HepG2 (cell line): ENCODE measurements around the gene ZNF770. TPM values are rescaled to one million over a fixed set of nuclear protein-coding genes. Genes with fewer than 3 reads are reported as not detected.
A peak's percentile ranks its signal among the peaks of the same experiment; 100 is the strongest.

Experiments
- AKNA ChIP-seq: sonication (generic); formaldehyde crosslinking; IDR thresholded peaks from 2 replicates; pipeline ENCODE4 v1.4.0; 2020; ENCODE audit warnings: missing genetic modification reagents, borderline replicate concordance
- FOXO4 ChIP-seq: sonication (generic); formaldehyde crosslinking; conservative IDR thresholded peaks from 2 replicates; pipeline ENCODE4 v1.8.1; 2023; ENCODE audit warnings: missing genetic modification reagents
- GLI4 ChIP-seq: sonication (generic); formaldehyde crosslinking; IDR thresholded peaks from 2 replicates; pipeline ENCODE4 v1.5.1; 2020; ENCODE audit warnings: missing genetic modification reagents, mild to moderate bottlenecking, moderate library complexity, borderline replicate concordance
- HNRNPUL1 ChIP-seq: fragments of 200-400 bp; formaldehyde crosslinking; IDR thresholded peaks from 2 replicates; pipeline ENCODE4 v1.6.1; 2017; ENCODE audit warnings: low read depth, mild to moderate bottlenecking, low read length, moderate library complexity
- JUN ChIP-seq: sonication (generic); formaldehyde crosslinking; IDR thresholded peaks from 2 replicates; pipeline ENCODE4 v1.4.0; 2020; ENCODE audit warnings: mild to moderate bottlenecking, missing genetic modification reagents
- KLF11 ChIP-seq: IDR thresholded peaks from 2 replicates; pipeline ENCODE4 v1.6.1; 2016; ENCODE audit warnings: missing compliant biosample characterization
- LCORL ChIP-seq, 2 experiments: fragments of 450-650 bp in 1 of 2; sonication (generic) in 1 of 2; formaldehyde crosslinking in 1 of 2; IDR thresholded peaks; 2 replicates each; pipeline versions ENCODE4 v1.5.0 to v1.6.1; 2017 to 2020; ENCODE audit warnings: antibody characterized with exemption in 1 of 2, missing genetic modification reagents in 1 of 2
- NFE2L1 ChIP-seq: sonication (generic); formaldehyde crosslinking; IDR thresholded peaks from 2 replicates; pipeline ENCODE4 v1.4.0; 2020; ENCODE audit warnings: missing genetic modification reagents, mild to moderate bottlenecking, borderline replicate concordance
- POLR2G ChIP-seq: fragments of 200-400 bp; formaldehyde crosslinking; IDR thresholded peaks from 2 replicates; pipeline ENCODE4 v1.6.1; 2018; ENCODE audit warnings: mild to moderate bottlenecking, low read depth, low read length, moderate library complexity
- RFXAP ChIP-seq: sonication (generic); formaldehyde crosslinking; IDR thresholded peaks from 2 replicates; pipeline ENCODE4 v1.4.0; 2020; ENCODE audit warnings: missing genetic modification reagents, borderline replicate concordance
- SAFB2 ChIP-seq: sonication (generic); formaldehyde crosslinking; IDR thresholded peaks from 2 replicates; pipeline ENCODE4 v1.5.1; 2020; ENCODE audit warnings: missing genetic modification reagents, low read depth, mild to moderate bottlenecking, borderline replicate concordance
- SIN3B ChIP-seq: fragments of 150-350 bp; IDR thresholded peaks from 2 replicates; pipeline ENCODE4 v1.6.1; 2014; ENCODE audit warnings: low read length
- SMAD1 ChIP-seq: sonication (generic); formaldehyde crosslinking; IDR thresholded peaks from 2 replicates; pipeline ENCODE4 v1.4.0; 2020; ENCODE audit warnings: missing genetic modification reagents, low read depth, mild to moderate bottlenecking, borderline replicate concordance
- SP1 ChIP-seq, 2 experiments: fragments of 450-650 bp in 1 of 2; sonication (generic) in 1 of 2; formaldehyde crosslinking in 1 of 2; IDR thresholded peaks; 2 replicates each; pipeline versions ENCODE4 v1.4.0 to v1.6.1; 2016 to 2020; ENCODE audit warnings: missing genetic modification reagents in 1 of 2
- SYNCRIP ChIP-seq: fragments of 200-400 bp; formaldehyde crosslinking; IDR thresholded peaks from 2 replicates; pipeline ENCODE4 v1.6.1; 2018; ENCODE audit warnings: mild to moderate bottlenecking, low read depth, low read length; ENCODE audit not compliant: insufficient read depth
- TGIF2 ChIP-seq: IDR thresholded peaks from 2 replicates; pipeline ENCODE4 v1.6.1; 2016; ENCODE audit warnings: control low read depth, missing compliant biosample characterization
- TOE1 ChIP-seq: sonication (generic); formaldehyde crosslinking; IDR thresholded peaks from 2 replicates; pipeline ENCODE4 v1.4.0; 2020; ENCODE audit warnings: mild to moderate bottlenecking, missing genetic modification reagents
- ZBTB44 ChIP-seq: sonication (generic); formaldehyde crosslinking; IDR thresholded peaks from 2 replicates; pipeline ENCODE4 v1.4.0; 2020; ENCODE audit warnings: missing genetic modification reagents
- ZNF143 ChIP-seq: sonication (generic); formaldehyde crosslinking; IDR thresholded peaks from 2 replicates; pipeline ENCODE4 v1.4.0; 2020; ENCODE audit warnings: missing genetic modification reagents
- ZNF224 ChIP-seq: sonication (generic); formaldehyde crosslinking; IDR thresholded peaks from 2 replicates; pipeline ENCODE4 v1.5.0; 2020; ENCODE audit warnings: mild to moderate bottlenecking, missing genetic modification reagents
- ZNF776 ChIP-seq: sonication (generic); formaldehyde crosslinking; IDR thresholded peaks from 2 replicates; pipeline ENCODE4 v1.4.0; 2020; ENCODE audit warnings: mild to moderate bottlenecking, missing genetic modification reagents
- ZNF816 ChIP-seq: sonication (generic); formaldehyde crosslinking; IDR thresholded peaks from 2 replicates; pipeline ENCODE4 v1.8.0; 2022; ENCODE audit warnings: missing genetic modification reagents, mild to moderate bottlenecking, borderline replicate concordance
- polyA plus RNA-seq, 8 experiments: library from polyadenylated mRNA; depleted of rRNA in 3 of 8; stranded (reverse) in 7 of 8; unstranded in 1 of 8; fragments of >200 nt; fragmentation: Illumina TruSeq in 4 of 8; extraction: Trizol in 4 of 8; gene quantifications; 2 replicates each; pipeline versions ENCODE4 v1.2.1 to v1.2.3, GENCODE V29; 2011 to 2016; ENCODE audit warnings: low read depth in 4 of 8, missing spikeins in 1 of 8, mixed read lengths in 1 of 8; ENCODE audit not compliant: insufficient read depth in 1 of 8
- total RNA-seq, 5 experiments: library from RNA; depleted of rRNA; stranded (reverse); fragments of >200 nt; fragmentation: Illumina TruSeq; extraction: Trizol; gene quantifications; 2 replicates each; pipeline ENCODE4 v1.2.3, GENCODE V29; 2016; ENCODE audit warnings: low read depth in 1 of 5

Gene ZNF770
- total and polyA plus RNA-seq, 2 of the 13 experiments (the other 11 are each of a cell fraction or from before 2014, with no cell fraction given) = 15.5 to 33.1 TPM

GRCh38 chr15:34969340-34970097 lies 18.6 kb downstream of the ZNF770 start, which contains the start of gene AQR (continued):
- TF ChIP-seq ZNF816 (peak; percentile 62; the same call in 1 of the 2 replicates), SMAD1 (CRISPR knock-in tag) (no peak), GLI4 (CRISPR knock-in tag) (no peak), ZNF224 (CRISPR knock-in tag) (peak; percentile 79), HNRNPUL1 (no peak), ZBTB44 (no peak; the same call in 1 of the 2 replicates), KLF11 (CRISPR knock-in tag) (0 out of 2 replicates have a peak, but pooled peaks have one; percentile 55), AKNA (no peak), RFXAP (CRISPR knock-in tag) (0 out of 2 replicates have a peak, but pooled peaks have one; percentile 22), NFE2L1 (CRISPR knock-in tag) (no peak), JUN (CRISPR knock-in tag) (no peak), TGIF2 (0 out of 2 replicates have a peak, but pooled peaks have one; percentile 16), ZNF143 (peak; percentile 64; the same call in 1 of the 2 replicates), SIN3B (peak; percentile 92), FOXO4 (CRISPR knock-in tag) (no peak), TOE1 (CRISPR knock-in tag) (no peak), LCORL (IDR thresholded peaks at IDR 0.05) (no peak), LCORL (CRISPR knock-in tag; IDR thresholded peaks at IDR 0.05) (peak; percentile 91), POLR2G (peak; percentile 94), SP1 (IDR thresholded peaks at IDR 0.05) (no peak), SP1 (CRISPR knock-in tag; IDR thresholded peaks at IDR 0.05) (peak; percentile 73), SYNCRIP (no peak), ZNF776 (CRISPR knock-in tag) (no peak), SAFB2 (CRISPR knock-in tag) (peak; percentile 54; the same call in 1 of the 2 replicates)
